Measurements from ENCODE around the gene KAZN.

The KAZN gene

GRCh38 chr1:14964711-14965055 is 366.2 kb downstream of the KAZN start:
- no peak for TF ChIP-seq TARDBP (IDR thresholded peaks at IDR 0.05)
- CTCF ChIA-PET: no interaction called here
- POLR2A ChIA-PET: no interaction called here
- no peak for DNase-seq (ENCODE audit: extremely low spot score)

- TF ChIP-seq FOXK2 (IDR thresholded peaks at IDR 0.05) (no peak), HDGF (IDR thresholded peaks at IDR 0.05; ENCODE audit: borderline replicate concordance) (no peak)
- DNase-seq (ENCODE audit: extremely low spot score): no peak
- POLR2A ChIA-PET: no interaction called here
- CTCF ChIA-PET: no interaction called here
Observed at GRCh38 chr1:14968251-14968851, 369.9 kb downstream of the KAZN start.

- no peak for DNase-seq (ENCODE audit: extremely low spot score)
- CTCF ChIA-PET: no interaction called here
- no peak for TF ChIP-seq ZNF384 (IDR thresholded peaks at IDR 0.05)
- TF ChIP-seq BHLHE40 (IDR thresholded peaks at IDR 0.05; ENCODE audit: borderline replicate concordance): no peak
- no peak for TF ChIP-seq NFRKB (IDR thresholded peaks at IDR 0.05)
- TF ChIP-seq PKNOX1 (IDR thresholded peaks at IDR 0.05): no peak
- no peak for TF ChIP-seq ARNT (IDR thresholded peaks at IDR 0.05)
- TF ChIP-seq FOXM1 (IDR thresholded peaks at IDR 0.05; ENCODE audit: borderline replicate concordance): no peak
- no peak for TF ChIP-seq LEF1 (IDR thresholded peaks at IDR 0.05; ENCODE audit: borderline replicate concordance)
- no peak for TF ChIP-seq SUZ12 (IDR thresholded peaks at IDR 0.05)
- TF ChIP-seq TARDBP (IDR thresholded peaks at IDR 0.05): no peak
- TF ChIP-seq SP1 (IDR thresholded peaks at IDR 0.05): no peak
- TF ChIP-seq FOXK2 (IDR thresholded peaks at IDR 0.05): no peak
- no peak for TF ChIP-seq L3MBTL2 (conservative IDR thresholded peaks at IDR 0.05)
- no peak for TF ChIP-seq CTBP1 (IDR thresholded peaks at IDR 0.05; ENCODE audit: borderline replicate concordance)
- POLR2A ChIA-PET: no interaction called here
Observed at GRCh38 chr1:14969006-14969405, 370.5 kb downstream of the KAZN start.

- CTCF ChIA-PET: no interaction called here
- POLR2A ChIA-PET: no interaction called here
- DNase-seq (ENCODE audit: extremely low spot score): peak; percentile 70
- no peak for TF ChIP-seq FOXK2 (IDR thresholded peaks at IDR 0.05)
- peak; percentile 81 for TF ChIP-seq L3MBTL2 (conservative IDR thresholded peaks at IDR 0.05)
- TF ChIP-seq NFRKB (IDR thresholded peaks at IDR 0.05): no peak
Observed at GRCh38 chr1:14970115-14970798, 371.8 kb downstream of the KAZN start.

GRCh38 chr1:14970799-14971141 is 372.3 kb downstream of the KAZN start:
- POLR2A ChIA-PET: no interaction called here
- DNase-seq (ENCODE audit: extremely low spot score): no peak
- CTCF ChIA-PET: no interaction called here
- no peak for TF ChIP-seq ELF4 (IDR thresholded peaks at IDR 0.05)

- CTCF ChIA-PET: no interaction called here
- TF ChIP-seq CTBP1 (IDR thresholded peaks at IDR 0.05; ENCODE audit: borderline replicate concordance) (no peak), FOXK2 (IDR thresholded peaks at IDR 0.05) (no peak), ARNT (IDR thresholded peaks at IDR 0.05) (no peak), BHLHE40 (IDR thresholded peaks at IDR 0.05; ENCODE audit: borderline replicate concordance) (no peak), SUZ12 (IDR thresholded peaks at IDR 0.05) (no peak), HDGF (IDR thresholded peaks at IDR 0.05; ENCODE audit: borderline replicate concordance) (no peak), LEF1 (IDR thresholded peaks at IDR 0.05; ENCODE audit: borderline replicate concordance) (no peak), L3MBTL2 (conservative IDR thresholded peaks at IDR 0.05) (no peak), NFRKB (IDR thresholded peaks at IDR 0.05) (no peak), TARDBP (IDR thresholded peaks at IDR 0.05) (no peak), ZNF384 (IDR thresholded peaks at IDR 0.05) (no peak), ELF4 (IDR thresholded peaks at IDR 0.05) (no peak)
- POLR2A ChIA-PET: no interaction called here
- no peak for DNase-seq (ENCODE audit: extremely low spot score)
Observed at GRCh38 chr1:14971221-14971620, 372.7 kb downstream of the KAZN start.

- no peak for DNase-seq (ENCODE audit: extremely low spot score)
- no peak for TF ChIP-seq ARNT (IDR thresholded peaks at IDR 0.05)
- TF ChIP-seq FOXK2 (IDR thresholded peaks at IDR 0.05): no peak
- TF ChIP-seq LEF1 (IDR thresholded peaks at IDR 0.05; ENCODE audit: borderline replicate concordance): no peak
- no peak for TF ChIP-seq FOXA1 (IDR thresholded peaks at IDR 0.05)
- ChIA-PET CTCF (no interaction called here), POLR2A (no interaction called here)
Observed at GRCh38 chr1:14972107-14972506, 373.6 kb downstream of the KAZN start.

- ChIA-PET CTCF (interaction anchor here (0.5 to 0.7 kb wide), 2 partner anchors 24 to 194 kb away, joined by 3 read pairs; no protein-coding TSS in a partner anchor), POLR2A (no interaction called here)
- TF ChIP-seq BHLHE40 (IDR thresholded peaks at IDR 0.05; ENCODE audit: borderline replicate concordance) (no peak), ZNF384 (IDR thresholded peaks at IDR 0.05) (no peak), SP1 (IDR thresholded peaks at IDR 0.05) (no peak), ARNT (IDR thresholded peaks at IDR 0.05) (no peak), HDGF (IDR thresholded peaks at IDR 0.05; ENCODE audit: borderline replicate concordance) (no peak), ELF4 (IDR thresholded peaks at IDR 0.05) (no peak), FOXA1 (IDR thresholded peaks at IDR 0.05) (no peak), CTBP1 (IDR thresholded peaks at IDR 0.05; ENCODE audit: borderline replicate concordance) (no peak), SUZ12 (IDR thresholded peaks at IDR 0.05) (no peak), FOXM1 (IDR thresholded peaks at IDR 0.05; ENCODE audit: borderline replicate concordance) (no peak), TARDBP (IDR thresholded peaks at IDR 0.05) (no peak), L3MBTL2 (conservative IDR thresholded peaks at IDR 0.05) (no peak), PKNOX1 (IDR thresholded peaks at IDR 0.05) (no peak), NFRKB (IDR thresholded peaks at IDR 0.05) (no peak)
- no peak for DNase-seq (ENCODE audit: extremely low spot score)
Observed at GRCh38 chr1:14973773-14974172, 375.3 kb downstream of the KAZN start.

Measured in HEK293T (cell line).